GM23338 (cell line): ENCODE measurements around the gene SYNE2. TPM values are rescaled to one million over a fixed set of nuclear protein-coding genes. Genes with fewer than 3 reads are reported as not detected.

Source experiments
- ATAC-seq: fragments of 200-7000 bp; cut with Tn5 transposase; 3 replicates; pipeline ENCODE4 v1.9.1; 2020
- DNase-seq: peaks from one replicate; pipeline ENCODE4 v3.0.0-alpha.2; 2015; ENCODE audit warnings: low spot score
- H2AFZ ChIP-seq: fragments of 200-600 bp; sonication (generic); 2 replicates; pipeline ENCODE4 v1.8.0; 2016; ENCODE audit warnings: antibody characterized with exemption, mild to moderate bottlenecking, moderate library complexity
- H3F3A ChIP-seq: fragments of 200-600 bp; sonication (generic); replicated peaks from 2 replicates; pipeline ENCODE4 v1.8.0; 2017; ENCODE audit warnings: antibody characterized with exemption, mixed run types, low read depth
- H3K27ac ChIP-seq: fragments of 200-600 bp; sonication (generic); 2 replicates; pipeline ENCODE4 v1.6.1; 2016; ENCODE audit warnings: low read depth
- H3K27me3 ChIP-seq: fragments of 200-600 bp; sonication (generic); 2 replicates; pipeline ENCODE4 v1.8.0; 2016; ENCODE audit warnings: mild to moderate bottlenecking, mixed run types, moderate library complexity; ENCODE audit not compliant: insufficient read depth
- H3K36me3 ChIP-seq: fragments of 200-600 bp; sonication (generic); 2 replicates; pipeline ENCODE4 v1.8.0; 2016; ENCODE audit warnings: mild to moderate bottlenecking; ENCODE audit not compliant: insufficient read depth
- H3K4me1 ChIP-seq: fragments of 200-600 bp; sonication (generic); 2 replicates; pipeline ENCODE4 v1.8.0; 2016; ENCODE audit warnings: mild to moderate bottlenecking, moderate library complexity; ENCODE audit not compliant: insufficient read depth
- H3K4me2 ChIP-seq: fragments of 200-600 bp; sonication (generic); 2 replicates; pipeline ENCODE4 v1.7.1; 2017; ENCODE audit warnings: mixed run types
- H3K4me3 ChIP-seq: fragments of 200-600 bp; sonication (generic); 2 replicates; pipeline ENCODE4 v1.6.1; 2016; ENCODE audit warnings: mixed run types
- H3K79me2 ChIP-seq: fragments of 200-600 bp; sonication (generic); replicated peaks from 2 replicates; pipeline ENCODE4 v1.8.0; 2017; ENCODE audit warnings: mild to moderate bottlenecking; ENCODE audit not compliant: insufficient read depth
- H3K9me2 ChIP-seq: fragments of 200-600 bp; sonication (generic); 2 replicates; pipeline ENCODE4 v1.8.0; 2017; ENCODE audit not compliant: insufficient read depth
- H4K20me1 ChIP-seq: fragments of 200-600 bp; sonication (generic); replicated peaks from 2 replicates; pipeline ENCODE4 v1.8.0; 2017; ENCODE audit warnings: mild to moderate bottlenecking; ENCODE audit not compliant: insufficient read depth
- H3K27ac Mint-ChIP-seq: 2 replicates; pipeline ENCODE4 v1.8.0; 2020; ENCODE audit warnings: inconsistent platforms, mild to moderate bottlenecking, moderate library complexity, mixed read lengths
- H3K27me3 Mint-ChIP-seq: 3 replicates; pipeline ENCODE4 v1.8.0; 2022; ENCODE audit warnings: low read depth, mild to moderate bottlenecking, moderate library complexity, mixed read lengths, inconsistent platforms; ENCODE audit not compliant: insufficient read depth, poor library complexity
- H3K36me3 Mint-ChIP-seq: 3 replicates; pipeline ENCODE4 v1.8.0; 2021; ENCODE audit warnings: low read depth, mild to moderate bottlenecking, inconsistent platforms, moderate library complexity, mixed read lengths
- H3K4me1 Mint-ChIP-seq: 3 replicates; pipeline ENCODE4 v1.8.0; 2020; ENCODE audit warnings: mild to moderate bottlenecking, inconsistent platforms, mixed read lengths
- H3K4me3 Mint-ChIP-seq: 3 replicates; pipeline ENCODE4 v1.8.0; 2021; ENCODE audit warnings: moderate library complexity, mild to moderate bottlenecking, inconsistent platforms, mixed read lengths
- H3K9me3 Mint-ChIP-seq: 3 replicates; pipeline ENCODE4 v1.8.0; 2020; ENCODE audit warnings: moderate library complexity, mild to moderate bottlenecking, inconsistent platforms, mixed read lengths
- CREB1 ChIP-seq: fragments of 250-450 bp; sonication (Bioruptor Pico); IDR thresholded peaks from 2 replicates; pipeline ENCODE4 v1.5.0; 2020; ENCODE audit warnings: low read depth, mild to moderate bottlenecking, moderate library complexity
- CTCF ChIP-seq, 2 experiments: fragments of 200-600 bp in 1 of 2; sonication (generic) in 1 of 2; conservative IDR thresholded peaks; 2 replicates each; pipeline versions ENCODE4 v1.5.1 to v1.6.1; 2016 to 2017; ENCODE audit warnings: antibody characterized with exemption in 2 of 2, low read depth in 2 of 2, mild to moderate bottlenecking in 2 of 2, moderate library complexity in 1 of 2
- ETS1 ChIP-seq: IDR thresholded peaks from 2 replicates; pipeline ENCODE4 v1.6.1; 2016; ENCODE audit warnings: antibody characterized with exemption
- EZH2 ChIP-seq: fragments of 200-600 bp; sonication (generic); IDR thresholded peaks from one replicate; pipeline ENCODE4 v1.8.0; 2017; ENCODE audit warnings: antibody characterized with exemption, mild to moderate bottlenecking, low read depth; ENCODE audit not compliant: unreplicated experiment
- EZH2phosphoT487 ChIP-seq: fragments of 200-600 bp; sonication (generic); IDR thresholded peaks from one replicate; pipeline ENCODE4 v1.8.1; 2018; ENCODE audit warnings: antibody characterized with exemption; ENCODE audit not compliant: unreplicated experiment
- JUNB ChIP-seq: IDR thresholded peaks from one replicate; pipeline ENCODE4 v1.6.1; 2016; ENCODE audit warnings: antibody characterized with exemption; ENCODE audit not compliant: unreplicated experiment
- NANOG ChIP-seq: IDR thresholded peaks from 2 replicates; pipeline ENCODE4 v1.6.1; 2016; ENCODE audit warnings: antibody characterized with exemption, borderline replicate concordance
- POLR2AphosphoS5 ChIP-seq: IDR thresholded peaks from 2 replicates; pipeline ENCODE4 v1.6.1; 2016; ENCODE audit warnings: antibody characterized with exemption, low read depth
- REST ChIP-seq: IDR thresholded peaks from one replicate; pipeline ENCODE4 v1.6.1; 2018; ENCODE audit warnings: antibody characterized with exemption; ENCODE audit not compliant: unreplicated experiment
- STAT1 ChIP-seq: IDR thresholded peaks from one replicate; pipeline ENCODE4 v1.6.1; 2016; ENCODE audit warnings: antibody characterized with exemption; ENCODE audit not compliant: unreplicated experiment
- ZNF114 ChIP-seq: fragments of 250-450 bp; sonication (Bioruptor Pico); IDR thresholded peaks from 2 replicates; pipeline ENCODE4 v1.5.0; 2020; ENCODE audit warnings: mild to moderate bottlenecking, moderate library complexity
- ZNF331 ChIP-seq: fragments of 250-450 bp; sonication (Bioruptor Pico); IDR thresholded peaks from 2 replicates; pipeline ENCODE4 v1.5.0; 2020; ENCODE audit warnings: low read depth, mild to moderate bottlenecking, moderate library complexity
- ZNF462 ChIP-seq: fragments of 250-450 bp; sonication (Bioruptor Pico); IDR thresholded peaks from 2 replicates; pipeline ENCODE4 v1.5.0; 2020; ENCODE audit warnings: mild to moderate bottlenecking, moderate library complexity
- polyA plus RNA-seq: library from polyadenylated mRNA; unstranded; fragments of >200 nt; fragmentation: Nextera tagmentation; extraction: Ambion mirVana; gene quantifications from 2 replicates; pipeline ENCODE4 v1.2.1, GENCODE V29; 2016
- total RNA-seq: library from RNA; depleted of rRNA; stranded (reverse); fragments of >200 nt; shearing (Covaris generic); gene quantifications from 2 replicates; pipeline ENCODE4 v1.2.3, GENCODE V29; 2014

Gene SYNE2
- total and polyA plus RNA-seq, 2 experiments from 2014 or later, result 34.3 to 86.5 TPM

GRCh38 chr14:63877550-63877939, 24.7 kb downstream of the SYNE2 start:
- Histone ChIP-seq H3K79me2 (peaks cover 76% of the 10 kb centered on the region), H3K27ac (no peak overlapping the region), H3K27me3 (no peaks in the 10 kb centered on the region), H3K4me1 (peaks cover 22% of the 10 kb centered on the region), H3K36me3 (no peaks in the 10 kb centered on the region), H3F3A (no peaks in the 10 kb centered on the region), H3K4me2 (no peak overlapping the region), H4K20me1 (peaks cover 5% of the 10 kb centered on the region; the same call in 1 of the 2 replicates), H3K9me2 (no peaks in the 10 kb centered on the region), H3K4me3 (no peak overlapping the region), H2AFZ (no peak overlapping the region)
- Mint-ChIP-seq H3K27me3 (peaks cover 3% of the 10 kb centered on the region), H3K4me1 (peaks cover 23% of the 10 kb centered on the region), H3K4me3 (no peak overlapping the region), H3K27ac (no peak overlapping the region), H3K9me3 (no peaks in the 10 kb centered on the region), H3K36me3 (no peaks in the 10 kb centered on the region; the same call in 2 of the 3 replicates)
- TF ChIP-seq EZH2phosphoT487 (no peak), POLR2AphosphoS5 (no peak), REST (no peak), CTCF (conservative IDR thresholded peaks at IDR 0.05; ENCODE audit: low read depth in 2 of 2) (no peak), ZNF462 (CRISPR knock-in tag) (no peak), ZNF114 (CRISPR knock-in tag) (no peak), ETS1 (no peak), STAT1 (no peak), ZNF331 (CRISPR knock-in tag) (no peak), CREB1 (no peak), EZH2 (no peak), NANOG (no peak), JUNB (no peak)
- ATAC-seq (no peak), DNase-seq (no peak)
